ENCODE measurements around the gene ASPSCR1. TPM values are rescaled to one million over a fixed set of nuclear protein-coding genes. Genes with fewer than 3 reads are reported as not detected.

ASPSCR1 gene
- total and polyA plus RNA-seq, 2 of the 8 experiments (the other 6 are each of a cell fraction or from before 2014, with no cell fraction given), result 33.3 to 43.7 TPM

- Histone ChIP-seq H2AK5ac (ENCODE audit: low read depth, low read length) (no peak overlapping the region), H4K91ac (replicated peaks; ENCODE audit: insufficient read length, low read length) (peak overlapping the region; percentile 77), H4K20me1 (replicated peaks in 1 of 2; ENCODE audit: control insufficient read depth in 1 of 2, insufficient read depth in 2 of 2, low read length in 2 of 2) (no peaks in the 10 kb centered on the region), H3K18ac (ENCODE audit: extremely low read depth, low read length) (no peak overlapping the region), H3K79me1 (ENCODE audit: low read depth, low read length) (no peaks in the 10 kb centered on the region), H2AFZ (ENCODE audit: low read length) (no peak overlapping the region), H3K14ac (ENCODE audit: insufficient read length) (no peak overlapping the region), H3K56ac (replicated peaks; ENCODE audit: insufficient read length, low read depth, low read length) (no peak overlapping the region), H2BK15ac (ENCODE audit: low read length) (no peak overlapping the region), H3K23ac (ENCODE audit: insufficient read length) (no peak overlapping the region), H2BK5ac (ENCODE audit: low read depth, low read length) (no peak overlapping the region; the same call in 1 of the 2 replicates), H3K36me3 (ENCODE audit: control insufficient read depth in 2 of 4, insufficient read depth in 4 of 4, low read length in 3 of 4) (peaks cover 0 to 13% (median 0%) of the 10 kb centered on the region in 4 experiments; a peak in 1 of 8 replicates), H3K4me2 (ENCODE audit: insufficient read depth in 1 of 2, low read depth in 2 of 2, low read length in 2 of 2) (no peak overlapping the region), H3K27ac (ENCODE audit: low read depth, low read length) (no peak overlapping the region), H2BK20ac (ENCODE audit: low read length) (no peak overlapping the region), H2BK120ac (replicated peaks; ENCODE audit: low read depth, low read length) (no peak overlapping the region), H3K27me3 (replicated peaks in 1 of 4; ENCODE audit: control insufficient read depth in 3 of 4, extremely low read depth in 1 of 4, insufficient read depth in 3 of 4, low read length in 3 of 4) (peaks cover 41 to 57% (median 42%) of the 10 kb centered on the region in 4 experiments), H4K8ac (ENCODE audit: extremely low read depth, insufficient read depth, low read length) (peak overlapping the region; percentile 35), H2BK12ac (ENCODE audit: low read depth, low read length) (peak overlapping the region; percentile 39; the same call in 1 of the 2 replicates), H3K23me2 (ENCODE audit: low read depth, low read length) (peaks cover 4% of the 10 kb centered on the region; the same call in 1 of the 2 replicates), H3K4ac (replicated peaks; ENCODE audit: insufficient read length, low read depth, low read length) (no peak overlapping the region), H3K79me2 (ENCODE audit: control insufficient read depth in 1 of 2, insufficient read depth in 2 of 2, low read length in 2 of 2) (no peaks in the 10 kb centered on the region), H3K4me3 (ENCODE audit: extremely low read depth in 1 of 4, insufficient read depth in 2 of 4, low read depth in 3 of 4, low read length in 4 of 4) (no peak overlapping the region), H4K5ac (ENCODE audit: insufficient read length, low read depth, low read length) (no peak overlapping the region), H3K9me3 (ENCODE audit: insufficient read depth in 2 of 2, low read depth in 1 of 2, low read length in 1 of 2) (no peaks in the 10 kb centered on the region), H3K9ac (replicated peaks in 1 of 4; ENCODE audit: extremely low read depth in 1 of 4, low read depth in 3 of 4, low read length in 3 of 4) (no peak overlapping the region; a peak in 1 of 7 replicates), H3K4me1 (replicated peaks in 1 of 4; ENCODE audit: control insufficient read depth in 3 of 4, insufficient read depth in 4 of 4, low read length in 3 of 4) (peaks cover 0 to 6% (median 1%) of the 10 kb centered on the region in 4 experiments; a peak in 4 of 7 replicates)
- ChIA-PET POLR2A (ENCODE audit: partially characterized antibody) (interaction anchor here (1.0 to 1.5 kb wide), 2 partner anchors 11 to 31 kb away, joined by 3 read pairs; no protein-coding TSS in a partner anchor), CTCF (ENCODE audit: partially characterized antibody) (interaction anchor here (1.3 to 1.6 kb wide), 2 partner anchors 33 to 73 kb away, joined by 4 read pairs; no protein-coding TSS in a partner anchor)
- 87% methylated on average over 38 of the region's 45 CpGs; no CpG with 5 or more reads in 1 of the 2 experiments for WGBS, 2 experiments (ENCODE audit: extremely low coverage in 1 of 2, insufficient coverage in 1 of 2, insufficient read length in 1 of 2, insufficient replicate concordance in 2 of 2, low coverage in 1 of 2, low lambda C conversion rate in 2 of 2, missing lambda C conversion rate in 1 of 2)
- no peak for DNase-seq (ENCODE audit: low read depth in 1 of 2, low spot score in 2 of 2)
- no peak for FAIRE-seq
- TF ChIP-seq CBX8 (IDR thresholded peaks at IDR 0.05; ENCODE audit: borderline replicate concordance, low read depth, low read length) (no peak), EGR1 (IDR thresholded peaks at IDR 0.05; ENCODE audit: borderline replicate concordance, low read depth, low read length) (no peak), EZH2 (IDR thresholded peaks at IDR 0.05; ENCODE audit: low read depth, low read length, severe bottlenecking) (no peak), GABPA (IDR thresholded peaks at IDR 0.05; ENCODE audit: borderline replicate concordance, insufficient read depth, low read length) (no peak), NANOG (IDR thresholded peaks at IDR 0.05; ENCODE audit: insufficient read depth, low read depth, low read length, poor library complexity, severe bottlenecking) (no peak), POU5F1 (IDR thresholded peaks at IDR 0.05; ENCODE audit: low read depth, low read length) (no peak), TAF7 (optimal IDR thresholded peaks at IDR 0.05; ENCODE audit: borderline replicate concordance, low read depth, low read length) (no peak), CTBP2 (IDR thresholded peaks at IDR 0.05; ENCODE audit: borderline replicate concordance, insufficient read depth, insufficient read length, low read length) (no peak), BCL11A (IDR thresholded peaks at IDR 0.05; ENCODE audit: low read depth in 2 of 2, low read length in 2 of 2) (no peak), SRF (IDR thresholded peaks at IDR 0.05; ENCODE audit: low read depth, low read length) (no peak)
Measured at GRCh38 chr17:81956607-81957589, 20.5 kb upstream of the ASPSCR1 start.
